ENCODE results near the gene NXPH3.

GRCh38 chr17:49573510-49574322 is 2.0 kb upstream of the NXPH3 start:
- TF ChIP-seq, protein P1, sequence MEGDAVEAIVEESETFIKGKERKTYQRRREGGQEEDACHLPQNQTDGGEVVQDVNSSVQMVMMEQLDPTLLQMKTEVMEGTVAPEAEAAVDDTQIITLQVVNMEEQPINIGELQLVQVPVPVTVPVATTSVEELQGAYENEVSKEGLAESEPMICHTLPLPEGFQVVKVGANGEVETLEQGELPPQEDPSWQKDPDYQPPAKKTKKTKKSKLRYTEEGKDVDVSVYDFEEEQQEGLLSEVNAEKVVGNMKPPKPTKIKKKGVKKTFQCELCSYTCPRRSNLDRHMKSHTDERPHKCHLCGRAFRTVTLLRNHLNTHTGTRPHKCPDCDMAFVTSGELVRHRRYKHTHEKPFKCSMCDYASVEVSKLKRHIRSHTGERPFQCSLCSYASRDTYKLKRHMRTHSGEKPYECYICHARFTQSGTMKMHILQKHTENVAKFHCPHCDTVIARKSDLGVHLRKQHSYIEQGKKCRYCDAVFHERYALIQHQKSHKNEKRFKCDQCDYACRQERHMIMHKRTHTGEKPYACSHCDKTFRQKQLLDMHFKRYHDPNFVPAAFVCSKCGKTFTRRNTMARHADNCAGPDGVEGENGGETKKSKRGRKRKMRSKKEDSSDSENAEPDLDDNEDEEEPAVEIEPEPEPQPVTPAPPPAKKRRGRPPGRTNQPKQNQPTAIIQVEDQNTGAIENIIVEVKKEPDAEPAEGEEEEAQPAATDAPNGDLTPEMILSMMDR (IDR thresholded peaks at IDR 0.05; ENCODE audit: borderline replicate concordance, extremely low read depth, low read length, poor library complexity, severe bottlenecking) = no peak
- no peak for TF ChIP-seq EZH2 (IDR thresholded peaks at IDR 0.05; ENCODE audit: borderline replicate concordance, low read depth, low read length, severe bottlenecking)

All from DND-41 (cell line).